Activated B cell treated with CpG ODN at 0.5 μM for 24 hours (primary cell): Measurements from ENCODE around the gene TPR. TPM values are rescaled to one million over a fixed set of nuclear protein-coding genes. Genes with fewer than 3 reads are reported as not detected.

ENCODE experiments used
- ATAC-seq: fragments of 200-7000 bp; cut with Tn5 transposase; one replicate; pipeline ENCODE4 v1.10.0; 2021; ENCODE audit warnings: low read depth, mild to moderate bottlenecking, moderate library complexity
- CTCF ChIA-PET: fragments of 350-600 bp; sonication (Branson Sonifier 250); formaldehyde crosslinking; loops from one replicate; lab custom pipeline; 2021; ENCODE audit warnings: antibody characterized with exemption; lab: Charles Lee
- POLR2A ChIA-PET: fragments of 350-600 bp; sonication (Branson Sonifier 250); formaldehyde crosslinking; loops from one replicate; lab custom pipeline; 2021; ENCODE audit warnings: antibody characterized with exemption; lab: Charles Lee
- DNase-seq: peaks from one replicate; pipeline ENCODE4 v3.0.0; 2022
- H3K27ac Mint-ChIP-seq: one replicate; pipeline ENCODE4 v1.8.0; 2020; ENCODE audit warnings: mixed read lengths
- H3K27me3 Mint-ChIP-seq: one replicate; pipeline ENCODE4 v1.8.0; 2021; ENCODE audit warnings: mixed read lengths
- H3K36me3 Mint-ChIP-seq: one replicate; pipeline ENCODE4 v1.8.0; 2021; ENCODE audit warnings: low read depth, mixed read lengths
- H3K4me1 Mint-ChIP-seq: one replicate; pipeline ENCODE4 v1.8.0; 2021; ENCODE audit warnings: mixed read lengths
- H3K4me3 Mint-ChIP-seq: one replicate; pipeline ENCODE4 v1.8.0; 2020; ENCODE audit warnings: mild to moderate bottlenecking, mixed read lengths
- H3K9me3 Mint-ChIP-seq: one replicate; pipeline ENCODE4 v1.8.0; 2020; ENCODE audit warnings: mixed read lengths
- CTCF ChIP-seq: fragments of 200-600 bp; IDR thresholded peaks from one replicate; pipeline ENCODE4 v1.8.0; 2022; ENCODE audit warnings: antibody characterized with exemption, mild to moderate bottlenecking
- intact Hi-C: fragments of 100-400 bp; cut with micrococcal nuclease; formaldehyde crosslinking; loops from one replicate; pipeline ENCODE4 v1.15.1; 2024
- total RNA-seq: library from RNA; stranded (reverse); gene quantifications from 2 replicates; pipeline ENCODE4 v1.2.3, GENCODE V29; 2022

Gene TPR
- 112 and 125 TPM in 2 replicates for total RNA-seq

- POLR2A ChIA-PET, result interaction anchor here (0.6 to 1.4 kb wide), 11 partner anchors 10 to 1620 kb away, joined by 3 to 14 read pairs (median 3); partner anchors contain the start of genes EDEM3, IVNS1ABP, NIBAN1 and RNF2
- H3K36me3 Mint-ChIP-seq, result peaks cover 42% of the 10 kb centered on the region
- peak; percentile 93 for DNase-seq
- peak; percentile 82 for ATAC-seq
- peaks cover 31% of the 10 kb centered on the region for H3K4me1 Mint-ChIP-seq
- no peaks in the 10 kb centered on the region for H3K9me3 Mint-ChIP-seq
- peak within 1 kb of the TSS; percentile 92 for H3K4me3 Mint-ChIP-seq
- no peaks in the 10 kb centered on the region for H3K27me3 Mint-ChIP-seq
- peak; percentile 53 for TF ChIP-seq CTCF
- intact Hi-C loops, result loop anchor here (1.0 kb wide), 6 partner anchors 681 to 1620 kb away; partner anchors contain the start of genes IVNS1ABP, RNF2 and SWT1
- CTCF ChIA-PET, result interaction anchor here (0.7 to 1.2 kb wide), 11 partner anchors 10 to 1570 kb away, joined by 3 to 6 read pairs (median 3); partner anchors contain the start of gene NIBAN1
- H3K27ac Mint-ChIP-seq, result peak within 1 kb of the TSS; percentile 92
Observed at GRCh38 chr1:186375152-186375928, at the start of gene TPR, which contains the start of gene ODR4. Gene TPR, minus strand, starts transcription at chr1:186375253. Its CDS starts 225 bp downstream, at chr1:186375028. Gene ODR4, plus strand, starts transcription at chr1:186375838. Its CDS starts 3,948 bp downstream, at chr1:186379786.

GRCh38 chr1:186424539-186424938 is 49.5 kb upstream of the TPR start:
- intact Hi-C loops, result no loop called here
- CTCF ChIA-PET, result interaction anchor here (0.7 kb wide), 1 partner anchor 19 kb away, joined by 3 read pairs; no protein-coding TSS in a partner anchor
- Mint-ChIP-seq H3K4me3 (no peak overlapping the region), H3K4me1 (no peaks in the 10 kb centered on the region), H3K27me3 (no peaks in the 10 kb centered on the region), H3K36me3 (peaks cover 12% of the 10 kb centered on the region), H3K9me3 (no peaks in the 10 kb centered on the region), H3K27ac (no peak overlapping the region)
- ATAC-seq (no peak), DNase-seq (no peak)
- no peak for TF ChIP-seq CTCF
- POLR2A ChIA-PET, result interaction anchor here (0.7 kb wide), 2 partner anchors 60 to 1707 kb away, joined by 3 read pairs; no protein-coding TSS in a partner anchor

GRCh38 chr1:186421446-186421845 is 46.4 kb upstream of the TPR start:
- ATAC-seq, result no peak
- no peak overlapping the region for H3K27ac Mint-ChIP-seq
- CTCF ChIA-PET, result no interaction called here

GRCh38 chr1:186420923-186421322 is 45.9 kb upstream of the TPR start:
- intact Hi-C loops, result no loop called here
- Mint-ChIP-seq H3K4me3 (no peak overlapping the region), H3K27me3 (no peaks in the 10 kb centered on the region), H3K27ac (no peak overlapping the region), H3K36me3 (peaks cover 20% of the 10 kb centered on the region), H3K4me1 (no peaks in the 10 kb centered on the region), H3K9me3 (no peaks in the 10 kb centered on the region)
- TF ChIP-seq CTCF, result no peak
- ATAC-seq, result no peak
- POLR2A ChIA-PET, result no interaction called here
- DNase-seq, result no peak
- CTCF ChIA-PET, result no interaction called here

More at GRCh38 chr1:186421446-186421845, 46.4 kb upstream of the TPR start:
- H3K4me3 Mint-ChIP-seq, result no peak overlapping the region
- POLR2A ChIA-PET, result no interaction called here
- no peaks in the 10 kb centered on the region for H3K4me1 Mint-ChIP-seq
- peaks cover 20% of the 10 kb centered on the region for H3K36me3 Mint-ChIP-seq
- no peak for DNase-seq
- intact Hi-C loops, result no loop called here
- no peaks in the 10 kb centered on the region for H3K9me3 Mint-ChIP-seq
- TF ChIP-seq CTCF, result no peak
- H3K27me3 Mint-ChIP-seq, result no peaks in the 10 kb centered on the region

- CTCF ChIA-PET, result no interaction called here
Observed at GRCh38 chr1:186420311-186420710, 45.3 kb upstream of the TPR start.

More at GRCh38 chr1:186420311-186420710, 45.3 kb upstream of the TPR start:
- ATAC-seq, result no peak
- Mint-ChIP-seq H3K27ac (no peak overlapping the region), H3K4me1 (no peaks in the 10 kb centered on the region), H3K27me3 (no peaks in the 10 kb centered on the region), H3K4me3 (no peak overlapping the region), H3K9me3 (no peaks in the 10 kb centered on the region), H3K36me3 (peaks cover 25% of the 10 kb centered on the region)
- TF ChIP-seq CTCF, result no peak
- intact Hi-C loops, result no loop called here
- DNase-seq, result no peak
- POLR2A ChIA-PET, result no interaction called here
